GM03348 (cell line): ENCODE measurements around the gene TUBA3E.
"Not testable (repeated sequence)": the region's sequence is repeated elsewhere in the genome, so short reads cannot be mapped to it uniquely, and the experiment has no call there.

ENCODE experiments used
- DNase-seq: peaks from one replicate; pipeline ENCODE4 v3.0.0; 2012; ENCODE audit warnings: low spot score

The TUBA3E gene

GRCh38 chr2:130143266-130144039, 54.8 kb downstream of the TUBA3E start:
- DNase-seq, result not testable (repeated sequence)

GRCh38 chr2:130142396-130143265, 55.6 kb downstream of the TUBA3E start:
- not testable (repeated sequence) for DNase-seq
